Panc1 (cell line): Measurements from ENCODE around the gene OR10T2.

Experiments
- CTCF ChIP-seq: fragments of 450-650 bp; IDR thresholded peaks from 2 replicates; pipeline ENCODE4 v1.5.1; 2017; ENCODE audit warnings: mild to moderate bottlenecking
- POLR2AphosphoS5 ChIP-seq: IDR thresholded peaks from 2 replicates; pipeline ENCODE4 v1.6.1; 2012; ENCODE audit warnings: mild to moderate bottlenecking, low read depth, low read length, moderate library complexity

GRCh38 chr1:158400871-158401270 lies 1.6 kb upstream of the OR10T2 start:
- TF ChIP-seq POLR2AphosphoS5 (no peak), CTCF (no peak)
